Measurements from ENCODE around the gene SLC12A4.

DNA sequence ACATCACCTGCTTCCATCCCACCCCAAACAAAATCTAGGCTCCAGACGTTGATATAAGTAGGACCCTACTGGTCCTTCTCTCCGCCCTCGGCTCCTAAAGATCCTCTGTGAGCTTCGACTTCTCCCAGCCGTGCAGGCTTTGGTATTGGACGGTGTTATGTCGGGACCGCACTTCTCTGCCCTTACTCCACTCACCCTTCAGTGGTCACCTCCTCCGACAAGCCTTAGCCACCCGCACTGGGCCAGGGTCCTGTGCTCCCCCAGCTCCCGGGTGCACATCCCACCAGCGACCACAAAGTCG is 33.4 kb downstream of the SLC12A4 start:
- TF ChIP-seq EP300 (IDR thresholded peaks at IDR 0.05) (no peak), POLR2AphosphoS5 (IDR thresholded peaks at IDR 0.05) (no peak)
- TF ChIP-seq, protein P1, sequence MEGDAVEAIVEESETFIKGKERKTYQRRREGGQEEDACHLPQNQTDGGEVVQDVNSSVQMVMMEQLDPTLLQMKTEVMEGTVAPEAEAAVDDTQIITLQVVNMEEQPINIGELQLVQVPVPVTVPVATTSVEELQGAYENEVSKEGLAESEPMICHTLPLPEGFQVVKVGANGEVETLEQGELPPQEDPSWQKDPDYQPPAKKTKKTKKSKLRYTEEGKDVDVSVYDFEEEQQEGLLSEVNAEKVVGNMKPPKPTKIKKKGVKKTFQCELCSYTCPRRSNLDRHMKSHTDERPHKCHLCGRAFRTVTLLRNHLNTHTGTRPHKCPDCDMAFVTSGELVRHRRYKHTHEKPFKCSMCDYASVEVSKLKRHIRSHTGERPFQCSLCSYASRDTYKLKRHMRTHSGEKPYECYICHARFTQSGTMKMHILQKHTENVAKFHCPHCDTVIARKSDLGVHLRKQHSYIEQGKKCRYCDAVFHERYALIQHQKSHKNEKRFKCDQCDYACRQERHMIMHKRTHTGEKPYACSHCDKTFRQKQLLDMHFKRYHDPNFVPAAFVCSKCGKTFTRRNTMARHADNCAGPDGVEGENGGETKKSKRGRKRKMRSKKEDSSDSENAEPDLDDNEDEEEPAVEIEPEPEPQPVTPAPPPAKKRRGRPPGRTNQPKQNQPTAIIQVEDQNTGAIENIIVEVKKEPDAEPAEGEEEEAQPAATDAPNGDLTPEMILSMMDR (IDR thresholded peaks at IDR 0.05) = no peak

Data from suprapubic skin (tissue), 4 donors.